ENCODE measurements around the gene MIB1.

The MIB1 gene

GRCh38 chr18:21896732-21897336 lies 156.2 kb downstream of the MIB1 start:
- peak; percentile 8 for DNase-seq

DNA sequence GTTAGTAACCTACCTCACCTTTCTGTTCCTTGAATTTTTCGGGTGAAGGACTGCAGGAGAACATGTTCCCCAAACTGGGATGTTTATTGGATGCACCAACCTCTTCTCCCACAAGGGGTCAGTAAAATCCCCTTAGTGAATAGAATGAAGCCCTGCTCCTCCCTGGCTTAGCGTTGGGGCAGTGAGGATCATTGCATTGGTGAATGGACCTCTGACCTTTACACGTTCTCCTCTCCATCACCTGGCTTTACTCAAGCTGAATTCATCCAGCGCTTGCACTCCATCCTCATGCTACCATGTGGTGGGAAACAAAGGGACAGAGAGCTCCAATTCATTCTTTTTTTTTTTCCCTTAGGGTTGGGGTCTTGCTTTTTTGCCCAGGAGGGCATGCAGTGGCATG lies 157.2 kb downstream of the MIB1 start:
- DNase-seq, result peak; percentile 41

DNA sequence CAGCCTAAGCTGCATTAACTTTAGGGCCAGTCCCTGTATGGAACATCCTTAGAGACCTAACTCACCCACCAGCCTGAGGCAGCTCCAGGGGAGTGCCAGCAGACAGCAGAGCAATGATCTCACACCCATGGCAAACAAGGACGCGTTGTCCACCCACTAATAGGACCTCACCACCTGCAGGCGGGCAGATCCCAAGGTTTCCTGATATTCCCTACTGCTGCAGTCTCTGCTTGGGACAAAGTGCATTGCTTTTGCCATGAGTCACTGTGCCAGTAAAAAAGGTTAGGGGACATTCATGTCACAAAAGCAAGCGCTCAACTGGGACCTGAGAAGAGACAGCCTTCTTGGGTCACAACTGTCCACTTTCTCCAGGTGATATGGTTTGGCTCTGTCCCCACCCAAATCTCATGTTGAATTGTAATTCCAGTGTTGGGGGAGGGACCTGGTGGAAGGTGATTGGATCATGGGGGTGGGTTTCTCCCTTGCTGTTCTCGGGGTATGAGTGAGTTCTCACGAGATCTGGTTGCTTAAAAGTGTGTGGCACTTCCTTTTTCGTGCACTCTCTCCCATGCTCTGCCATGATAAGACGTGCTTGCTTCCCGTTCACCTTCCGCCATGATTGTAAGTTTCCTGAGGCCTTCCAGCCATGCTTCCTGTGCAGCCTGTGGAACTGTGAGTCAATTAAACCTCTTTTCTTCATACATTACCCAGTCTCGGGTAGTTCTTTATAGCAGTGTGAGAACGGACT lies 160.2 kb downstream of the MIB1 start:
- no peak for DNase-seq

DNA sequence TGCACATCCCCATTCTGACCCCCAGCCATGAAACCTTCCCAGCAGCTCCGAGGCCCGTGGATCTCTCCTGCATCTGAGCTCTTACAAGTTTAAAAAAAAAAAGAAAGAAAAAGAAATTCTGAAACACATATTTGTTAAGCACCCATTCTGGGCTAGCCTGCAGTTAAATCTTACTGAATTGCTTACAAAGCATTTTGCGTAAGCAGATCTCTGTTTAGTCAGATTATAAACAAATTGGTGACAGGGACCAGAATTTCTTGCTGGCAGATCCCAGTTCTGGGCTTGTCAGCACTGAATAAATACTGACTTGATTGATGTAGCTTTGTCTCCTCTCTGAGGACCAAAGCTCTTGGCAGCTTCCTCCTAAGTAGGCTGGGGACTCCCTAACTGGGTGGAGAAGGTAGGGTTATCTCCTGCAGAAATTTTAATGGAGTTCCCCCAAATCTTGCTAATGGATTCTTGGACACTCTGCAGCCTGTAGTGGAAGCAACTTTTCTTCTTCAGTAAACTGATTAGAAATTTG lies 160.9 kb downstream of the MIB1 start:
- DNase-seq, result no peak

- no peak for DNase-seq
These were observed 163.1 kb downstream of the MIB1 start for GRCh38 chr18:21903709-21904108.

DNA sequence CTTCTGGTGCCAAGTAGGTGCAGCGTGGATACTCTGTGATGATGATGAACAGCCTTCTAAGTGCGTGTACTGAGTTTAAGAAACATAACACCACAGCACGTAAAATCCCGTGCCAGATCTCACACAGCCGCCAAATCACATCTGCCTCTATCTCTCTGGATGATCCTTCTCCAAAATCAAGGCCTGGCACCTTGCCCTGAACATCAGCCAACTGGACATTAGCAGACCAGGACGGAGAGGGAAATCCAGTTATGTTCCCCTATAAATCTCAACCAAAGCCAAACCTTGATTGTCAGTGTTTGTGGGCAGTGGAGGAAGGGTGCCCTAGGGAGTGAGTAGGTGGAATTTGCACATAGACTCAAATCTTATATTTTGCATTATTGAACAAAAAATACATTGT lies 164.3 kb downstream of the MIB1 start:
- no peak for DNase-seq

GRCh38 chr18:21907451-21907850 lies 166.9 kb downstream of the MIB1 start:
- no peak for DNase-seq

DNA sequence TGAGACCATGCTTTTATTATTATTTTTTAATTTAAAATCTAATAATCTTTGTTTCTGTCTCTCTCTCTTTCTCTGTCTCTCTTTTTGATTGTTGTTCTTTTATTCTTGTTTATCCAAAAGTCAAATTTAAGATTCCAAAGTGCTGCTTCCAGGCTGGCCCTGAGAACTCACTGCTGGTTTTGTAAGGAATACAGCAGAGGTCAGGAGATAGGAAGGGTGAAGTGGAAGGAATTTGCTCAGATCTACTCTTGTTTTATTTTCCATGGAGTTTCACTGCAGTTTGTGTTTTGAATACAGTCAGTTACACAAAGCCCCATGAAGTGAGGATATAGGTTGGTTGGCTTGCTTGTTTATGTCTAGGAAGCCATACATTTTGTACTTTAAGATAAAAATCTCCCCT lies 168.1 kb downstream of the MIB1 start:
- no peak for DNase-seq

DNA sequence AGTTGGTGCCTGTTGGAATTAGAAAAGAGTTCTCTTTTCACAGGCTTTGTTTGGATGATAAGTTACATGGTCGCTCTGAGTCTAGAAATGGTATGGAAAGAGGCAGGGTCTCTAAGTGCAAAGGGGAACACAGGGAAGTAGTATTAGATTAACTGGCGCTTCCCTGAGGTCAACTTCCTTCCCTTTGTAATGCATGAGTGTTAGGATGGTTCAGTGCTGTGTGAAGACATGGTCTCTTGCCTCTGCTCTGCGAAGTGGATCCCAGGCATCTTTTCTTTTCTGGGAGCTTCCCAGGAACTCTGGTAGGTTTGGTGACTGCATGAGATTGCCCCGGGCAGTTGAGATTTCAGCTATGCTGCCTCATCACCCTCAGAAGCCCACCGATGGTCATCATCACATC lies 170.3 kb downstream of the MIB1 start:
- DNase-seq, result no peak

- no peak for DNase-seq
These were observed 171.0 kb downstream of the MIB1 start for GRCh38 chr18:21911551-21911950.

GRCh38 chr18:21912339-21913239 lies 172.0 kb downstream of the MIB1 start:
- no peak for DNase-seq

DNA sequence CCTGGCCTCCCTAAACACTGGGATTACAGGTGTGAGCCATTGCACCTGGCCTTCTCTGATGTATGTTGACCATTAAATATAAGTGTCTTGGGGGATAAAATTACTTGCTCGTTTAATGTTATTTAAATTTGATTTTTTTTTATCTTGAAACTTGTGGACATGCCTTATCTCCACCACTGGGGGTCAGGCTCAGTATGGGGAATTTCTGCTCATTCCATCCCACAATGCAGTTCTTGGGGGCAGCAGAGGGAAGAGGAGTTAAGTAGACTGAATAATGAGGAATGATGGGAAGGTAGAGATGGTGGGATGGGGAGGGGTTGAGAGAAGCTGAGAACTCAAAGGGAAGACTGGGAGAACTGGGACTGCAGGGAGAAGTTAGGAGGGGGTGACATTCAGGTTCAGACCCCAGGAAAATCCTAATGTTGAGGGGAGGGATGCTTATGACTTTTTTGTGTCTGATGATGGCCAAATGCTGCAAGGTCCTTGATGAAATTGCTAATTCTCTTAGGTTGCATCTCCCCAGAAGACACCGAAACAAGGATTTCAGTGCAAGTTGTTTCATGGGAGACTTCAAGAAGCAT lies 174.2 kb downstream of the MIB1 start:
- DNase-seq, result peak; percentile 37

DNA sequence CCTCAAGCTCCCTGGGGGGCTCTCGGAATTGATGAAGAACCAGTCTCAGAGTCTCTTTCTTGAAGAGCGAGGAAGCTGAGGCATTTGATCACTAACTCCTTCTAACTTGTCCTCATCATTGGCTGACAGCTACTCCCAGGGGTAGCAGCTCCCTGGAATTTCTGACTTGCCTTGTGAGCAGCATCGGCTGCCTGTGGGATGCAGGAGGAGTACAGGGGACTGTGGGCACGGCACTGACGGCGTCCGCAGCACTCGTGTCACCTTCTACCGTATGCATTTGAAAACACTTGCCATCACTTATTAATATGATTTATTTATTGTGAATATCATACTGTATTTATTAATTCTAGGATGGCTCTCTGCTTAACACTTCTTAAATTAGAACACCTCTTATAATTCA lies 175.0 kb downstream of the MIB1 start:
- no peak for DNase-seq

GRCh38 chr18:21916594-21916993 lies 176.0 kb downstream of the MIB1 start:
- no peak for DNase-seq

DNA sequence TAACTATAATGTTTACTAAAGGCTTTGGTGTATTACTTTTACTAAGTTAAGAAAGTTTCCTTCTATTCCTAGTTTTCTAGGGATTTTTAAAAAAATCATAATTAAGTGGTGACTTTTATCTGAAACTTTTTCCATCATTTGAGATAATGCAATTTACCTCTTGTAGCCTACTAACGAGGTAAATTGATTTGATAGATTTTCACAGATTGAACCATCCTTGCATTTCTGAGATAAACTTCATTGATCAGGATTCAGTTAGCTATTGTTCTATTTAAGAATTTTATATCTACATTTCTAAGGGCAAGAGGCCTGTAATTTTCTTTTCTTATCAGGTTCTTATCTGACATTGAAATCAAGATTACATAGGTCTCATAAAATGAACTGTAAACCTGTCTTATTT lies 178.1 kb downstream of the MIB1 start:
- DNase-seq, result no peak
